Upper lobe of left lung (tissue), 6 donors: ENCODE results near the gene PRKG1. TPM values are rescaled to one million over a fixed set of nuclear protein-coding genes. Genes with fewer than 3 reads are reported as not detected.

Experiments
- ATAC-seq, 2 donors: fragments of 200-7000 bp; cut with Tn5 transposase; one replicate each; pipeline ENCODE4 v1.9.1; 2022; ENCODE audit warnings: mild to moderate bottlenecking in 2 of 2, moderate library complexity in 2 of 2; ENCODE audit not compliant: low FRiP score in 2 of 2
- DNase-seq, 2 donors: peaks; one replicate each; pipeline ENCODE4 v3.0.0-alpha.2; 2019 to 2020
- H3K27ac ChIP-seq, 4 donors: fragments of 200-600 bp; sonication (generic); one replicate each; pipeline ENCODE4 v1.5.1; 2016 to 2019
- H3K27me3 ChIP-seq, 4 donors: fragments of 200-600 bp; sonication (generic); one replicate each; pipeline ENCODE4 v1.5.1; 2017 to 2019
- H3K36me3 ChIP-seq, 4 donors: fragments of 200-600 bp; sonication (generic); one replicate each; pipeline ENCODE4 v1.5.1; 2016 to 2019
- H3K4me1 ChIP-seq, 4 donors: fragments of 200-600 bp; sonication (generic); one replicate each; pipeline ENCODE4 v1.5.1; 2018 to 2019
- H3K4me3 ChIP-seq, 4 donors: fragments of 200-600 bp; sonication (generic); one replicate each; pipeline ENCODE4 v1.5.1; 2017 to 2019; ENCODE audit warnings: mild to moderate bottlenecking in 2 of 4, moderate library complexity in 1 of 4
- H3K9me3 ChIP-seq, 4 donors: fragments of 200-600 bp; sonication (generic); one replicate each; pipeline ENCODE4 v1.5.1; 2018 to 2019
- EP300 ChIP-seq, 4 donors: sonication (generic); formaldehyde crosslinking; IDR thresholded peaks; one replicate each; pipeline ENCODE4 v1.5.1; 2017; ENCODE audit warnings: antibody characterized with exemption in 4 of 4, control low read depth in 2 of 4
- POLR2A ChIP-seq, 4 donors: fragments of 450-650 bp; IDR thresholded peaks; one replicate each; pipeline ENCODE4 v1.5.1; 2016 to 2017; ENCODE audit warnings: antibody characterized with exemption in 4 of 4, mild to moderate bottlenecking in 2 of 4
- POLR2AphosphoS5 ChIP-seq, 2 donors: sonication (generic); formaldehyde crosslinking; IDR thresholded peaks; one replicate each; pipeline ENCODE4 v1.5.1; 2017; ENCODE audit warnings: antibody characterized with exemption in 2 of 2
- WGBS, 2 donors: methylation state at CpG; one replicate each; pipeline ENCODE4 v1.1.5; 2017 to 2018; 5-methylcytosine and 5-hydroxymethylcytosine counted together
- total RNA-seq, 6 donors: library from RNA; depleted of rRNA in 4 of 6; stranded (reverse); fragments of >200 nt in 4 of 6; gene quantifications; one replicate each; pipeline versions ENCODE4 v1.1.0 to v1.2.1, GENCODE V29; 2016 to 2021
- TF ChIP-seq, protein P1 (sequence below), 6 experiments: fragments of 450-650 bp in 4 of 6; fragments of 200-600 bp in 2 of 6; sonication (generic) in 2 of 6; IDR thresholded peaks; one replicate each; pipeline ENCODE4 v1.5.1; 2016 to 2019; ENCODE audit warnings: antibody characterized with exemption in 6 of 6
- donor health status: DM: no; HTN: no; CAD: no; lungs with moderate emphysema.
- donor health status: DM: no; HTN: yes; CAD: no; lungs with severe emphysema.

Gene PRKG1
- total RNA-seq, 6 donors from 2014 or later: 12.9 to 43.0 (median 25.0) TPM

DNA sequence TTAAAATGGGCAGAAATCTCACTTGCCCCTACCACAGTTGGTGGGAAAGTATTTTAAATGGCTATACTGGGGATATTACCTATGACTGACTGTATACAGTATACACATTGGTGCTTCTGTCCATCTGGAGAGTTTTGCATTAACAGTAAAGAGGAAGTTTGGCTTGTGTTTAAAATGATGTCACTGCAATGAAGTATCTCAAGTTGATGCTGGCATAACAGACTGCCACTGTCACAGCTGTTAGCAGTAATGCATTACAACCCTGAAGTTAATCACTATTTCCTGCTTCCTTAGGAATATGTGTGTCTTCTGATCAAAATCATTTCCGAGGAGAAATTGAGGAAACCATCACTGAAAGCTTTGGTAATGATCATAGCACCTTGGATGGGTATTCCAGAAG, 1241.7 kb downstream of the PRKG1 start:
- no peaks in the 10 kb centered on the region for H3K9me3 ChIP-seq
- ATAC-seq: no peak
- no peaks in the 10 kb centered on the region for H3K36me3 ChIP-seq
- WGBS, 2 donors: 44 to 62% methylated on average over 1 of the region's 1 CpG
- DNase-seq: no peak
- peaks cover 0 to 11% (median 8%) of the 10 kb centered on the region in 4 donors for H3K27me3 ChIP-seq
- peaks cover 11 to 23% (median 16%) of the 10 kb centered on the region in 4 donors for H3K4me1 ChIP-seq
- H3K27ac ChIP-seq: no peak overlapping the region
- H3K4me3 ChIP-seq: no peak overlapping the region
- TF ChIP-seq, protein P1, sequence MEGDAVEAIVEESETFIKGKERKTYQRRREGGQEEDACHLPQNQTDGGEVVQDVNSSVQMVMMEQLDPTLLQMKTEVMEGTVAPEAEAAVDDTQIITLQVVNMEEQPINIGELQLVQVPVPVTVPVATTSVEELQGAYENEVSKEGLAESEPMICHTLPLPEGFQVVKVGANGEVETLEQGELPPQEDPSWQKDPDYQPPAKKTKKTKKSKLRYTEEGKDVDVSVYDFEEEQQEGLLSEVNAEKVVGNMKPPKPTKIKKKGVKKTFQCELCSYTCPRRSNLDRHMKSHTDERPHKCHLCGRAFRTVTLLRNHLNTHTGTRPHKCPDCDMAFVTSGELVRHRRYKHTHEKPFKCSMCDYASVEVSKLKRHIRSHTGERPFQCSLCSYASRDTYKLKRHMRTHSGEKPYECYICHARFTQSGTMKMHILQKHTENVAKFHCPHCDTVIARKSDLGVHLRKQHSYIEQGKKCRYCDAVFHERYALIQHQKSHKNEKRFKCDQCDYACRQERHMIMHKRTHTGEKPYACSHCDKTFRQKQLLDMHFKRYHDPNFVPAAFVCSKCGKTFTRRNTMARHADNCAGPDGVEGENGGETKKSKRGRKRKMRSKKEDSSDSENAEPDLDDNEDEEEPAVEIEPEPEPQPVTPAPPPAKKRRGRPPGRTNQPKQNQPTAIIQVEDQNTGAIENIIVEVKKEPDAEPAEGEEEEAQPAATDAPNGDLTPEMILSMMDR (IDR thresholded peaks at IDR 0.05): no peak
- TF ChIP-seq EP300 (IDR thresholded peaks at IDR 0.05) (no peak), POLR2A (IDR thresholded peaks at IDR 0.05) (no peak), POLR2AphosphoS5 (IDR thresholded peaks at IDR 0.05) (no peak)

DNA sequence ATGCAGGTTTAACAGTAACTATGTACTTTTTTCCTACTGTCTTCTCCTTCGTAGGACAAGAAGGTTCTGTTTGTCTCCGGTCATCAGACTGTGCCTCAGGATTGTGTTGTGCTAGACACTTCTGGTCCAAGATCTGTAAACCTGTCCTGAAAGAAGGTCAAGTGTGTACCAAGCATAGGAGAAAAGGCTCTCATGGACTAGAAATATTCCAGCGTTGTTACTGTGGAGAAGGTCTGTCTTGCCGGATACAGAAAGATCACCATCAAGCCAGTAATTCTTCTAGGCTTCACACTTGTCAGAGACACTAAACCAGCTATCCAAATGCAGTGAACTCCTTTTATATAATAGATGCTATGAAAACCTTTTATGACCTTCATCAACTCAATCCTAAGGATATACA, 1242.2 kb downstream of the PRKG1 start:
- Histone ChIP-seq H3K4me1 (peaks cover 11 to 23% (median 16%) of the 10 kb centered on the region in 4 donors), H3K27ac (no peak overlapping the region), H3K9me3 (no peaks in the 10 kb centered on the region), H3K27me3 (peaks cover 0 to 11% (median 8%) of the 10 kb centered on the region in 4 donors), H3K36me3 (no peaks in the 10 kb centered on the region), H3K4me3 (no peak overlapping the region)
- no peak for TF ChIP-seq POLR2A (IDR thresholded peaks at IDR 0.05)
- no peak for TF ChIP-seq POLR2AphosphoS5 (IDR thresholded peaks at IDR 0.05)
- TF ChIP-seq, protein P1 (IDR thresholded peaks at IDR 0.05): no peak
- TF ChIP-seq EP300 (IDR thresholded peaks at IDR 0.05): no peak
- 78 to 84% methylated on average over 4 of the region's 4 CpGs for WGBS, 2 donors
- DNase-seq: no peak
- ATAC-seq: no peak

DNA sequence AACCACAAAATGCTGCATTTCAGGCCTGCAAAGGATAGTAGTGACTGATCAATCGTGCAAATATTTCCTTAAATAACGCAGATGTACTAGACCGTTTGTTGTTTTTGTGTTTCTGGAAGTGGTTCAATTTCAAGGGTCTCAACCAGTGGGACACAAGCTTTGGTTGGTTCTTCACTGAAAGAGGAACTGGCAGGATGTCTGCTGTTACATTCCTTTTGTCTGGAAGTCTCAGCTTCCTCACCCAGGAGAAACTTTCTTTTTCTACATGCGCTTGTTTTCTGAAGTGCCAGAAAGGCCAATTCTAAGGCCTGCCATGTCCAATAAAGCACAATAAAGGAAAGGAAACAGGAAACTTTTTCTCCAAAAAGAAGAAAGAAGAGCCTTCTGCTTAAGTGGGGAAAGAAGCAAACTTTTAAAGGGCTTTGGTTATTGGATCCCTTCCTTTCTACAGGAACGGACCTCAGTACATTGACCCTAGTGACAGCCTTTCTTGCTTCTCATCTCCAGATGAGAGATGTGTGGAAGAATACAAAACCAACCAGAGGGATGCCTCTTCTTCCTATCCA, 1243.9 kb downstream of the PRKG1 start:
- peaks cover 0 to 11% (median 4%) of the 10 kb centered on the region in 4 donors for H3K27me3 ChIP-seq
- H3K9me3 ChIP-seq: no peaks in the 10 kb centered on the region
- no peaks in the 10 kb centered on the region for H3K36me3 ChIP-seq
- no peak overlapping the region for H3K27ac ChIP-seq
- 70 to 75% methylated on average over 5 of the region's 5 CpGs for WGBS, 2 donors
- ATAC-seq: no peak
- peaks cover 8 to 19% (median 13%) of the 10 kb centered on the region in 4 donors for H3K4me1 ChIP-seq
- H3K4me3 ChIP-seq: no peak overlapping the region
- no peak for DNase-seq
- TF ChIP-seq POLR2A (IDR thresholded peaks at IDR 0.05) (no peak), POLR2AphosphoS5 (IDR thresholded peaks at IDR 0.05) (no peak), EP300 (IDR thresholded peaks at IDR 0.05) (no peak)
- TF ChIP-seq, protein P1 (IDR thresholded peaks at IDR 0.05): no peak

DNA sequence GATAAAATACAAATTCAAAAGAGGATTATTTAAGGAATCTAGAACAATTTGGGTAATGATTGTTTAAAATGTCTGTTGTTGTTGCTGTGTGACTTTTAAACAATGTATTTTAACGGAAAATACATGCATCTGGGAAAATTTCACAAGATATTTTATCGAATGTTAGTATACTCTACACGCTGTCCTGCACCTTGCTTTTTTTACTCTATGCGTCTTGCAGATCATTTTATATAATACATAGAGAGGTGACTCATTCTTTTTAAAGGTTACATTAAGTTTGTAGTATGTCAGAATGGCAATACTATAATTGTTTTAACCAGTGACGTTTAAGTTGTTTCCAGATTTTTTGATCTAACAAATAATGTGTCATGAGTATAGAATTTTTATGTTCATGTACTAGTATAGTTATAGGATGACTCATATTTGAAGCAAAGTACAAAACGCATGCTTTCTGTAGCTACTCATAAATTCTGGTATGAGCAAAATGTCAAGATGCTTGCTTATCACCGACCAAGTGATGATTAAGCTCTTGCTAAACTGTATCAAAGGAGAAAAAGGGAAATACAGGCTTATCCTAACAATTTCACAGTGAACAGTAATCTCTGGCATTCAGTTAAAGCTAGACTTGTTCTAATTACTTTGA, 1244.7 kb downstream of the PRKG1 start:
- no peaks in the 10 kb centered on the region for H3K9me3 ChIP-seq
- H3K27ac ChIP-seq: no peak overlapping the region
- no peaks in the 10 kb centered on the region for H3K36me3 ChIP-seq
- DNase-seq (no peak), ATAC-seq (peak in 1 of 2 donors; percentile 16)
- WGBS, 2 donors: 73% methylated on average over 7 of the region's 7 CpGs
- peaks cover 1 to 12% (median 7%) of the 10 kb centered on the region in 4 donors for H3K4me1 ChIP-seq
- TF ChIP-seq, protein P1 (IDR thresholded peaks at IDR 0.05): no peak
- TF ChIP-seq POLR2A (IDR thresholded peaks at IDR 0.05): no peak
- TF ChIP-seq EP300 (IDR thresholded peaks at IDR 0.05): peak in 1 of 4 donors; percentile 3
- TF ChIP-seq POLR2AphosphoS5 (IDR thresholded peaks at IDR 0.05): no peak
- peaks cover 0 to 5% (median 4%) of the 10 kb centered on the region in 4 donors for H3K27me3 ChIP-seq
- H3K4me3 ChIP-seq: no peak overlapping the region
